HG03039 (cell line): Measurements from ENCODE around the gene BSN.
"Not testable (repeated sequence)": the region's sequence is repeated elsewhere in the genome, so short reads cannot be mapped to it uniquely, and the experiment has no call there.

Experiments used
- ATAC-seq: cut with Tn5 transposase; IDR thresholded peaks from one replicate; pipeline ENCODE4 v1.9.1; 2021; ENCODE audit warnings: mild to moderate bottlenecking, moderate library complexity; ENCODE audit not compliant: unreplicated experiment

Gene BSN

DNA sequence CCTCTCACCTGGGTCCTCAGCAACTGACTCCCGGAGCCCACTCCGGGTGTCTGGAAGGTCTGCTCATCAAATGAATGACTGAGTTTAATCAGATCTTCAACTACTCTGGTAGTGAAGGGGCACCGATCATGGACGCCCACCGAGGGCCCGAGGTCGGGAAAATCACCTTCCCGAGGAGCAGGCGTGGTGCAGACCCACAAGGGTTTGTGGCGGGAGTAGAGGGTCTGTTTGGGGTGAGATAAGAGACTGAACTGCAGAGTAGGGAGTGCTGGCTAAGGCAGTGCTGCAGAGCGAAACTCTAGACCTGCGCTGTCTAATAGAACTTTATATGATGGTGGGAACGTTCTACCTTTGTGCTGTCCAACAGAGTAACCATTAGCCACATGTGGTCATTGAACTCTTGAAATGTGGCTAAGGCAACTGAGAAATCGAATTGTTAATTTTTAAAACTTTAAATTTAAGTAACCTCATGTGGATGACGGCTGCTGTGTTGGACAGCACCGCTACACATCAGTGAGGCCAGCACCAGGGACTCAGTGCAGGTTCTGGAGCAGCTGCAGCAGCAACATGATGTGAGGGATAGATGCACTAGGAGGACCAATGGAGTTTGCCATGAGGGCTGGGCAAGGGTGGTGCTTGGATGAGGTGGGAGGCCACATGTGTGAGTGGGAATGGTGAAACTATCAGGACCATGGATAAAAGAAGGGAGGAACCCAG lies 135.8 kb downstream of the BSN start:
- not testable (repeated sequence) for ATAC-seq

DNA sequence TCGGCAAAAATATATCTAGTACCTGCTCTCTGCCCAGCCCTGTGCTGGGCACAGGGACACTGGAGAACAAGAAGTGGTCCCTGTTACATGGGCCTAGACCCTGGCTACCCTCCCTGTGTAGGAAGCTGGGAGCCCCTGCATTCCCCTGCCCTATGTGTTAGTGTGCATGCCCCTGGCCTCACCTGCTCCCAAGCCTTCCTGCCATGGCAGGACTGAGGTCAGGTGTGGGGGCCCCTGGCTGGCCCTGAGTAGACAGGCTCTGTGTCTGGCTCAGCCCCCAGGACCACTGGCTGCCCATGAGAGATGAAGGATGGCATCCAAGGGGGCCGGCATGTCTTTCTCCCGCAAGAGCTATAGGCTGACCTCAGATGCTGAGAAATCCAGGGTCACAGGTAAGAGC lies 136.6 kb downstream of the BSN start:
- not testable (repeated sequence) for ATAC-seq

DNA sequence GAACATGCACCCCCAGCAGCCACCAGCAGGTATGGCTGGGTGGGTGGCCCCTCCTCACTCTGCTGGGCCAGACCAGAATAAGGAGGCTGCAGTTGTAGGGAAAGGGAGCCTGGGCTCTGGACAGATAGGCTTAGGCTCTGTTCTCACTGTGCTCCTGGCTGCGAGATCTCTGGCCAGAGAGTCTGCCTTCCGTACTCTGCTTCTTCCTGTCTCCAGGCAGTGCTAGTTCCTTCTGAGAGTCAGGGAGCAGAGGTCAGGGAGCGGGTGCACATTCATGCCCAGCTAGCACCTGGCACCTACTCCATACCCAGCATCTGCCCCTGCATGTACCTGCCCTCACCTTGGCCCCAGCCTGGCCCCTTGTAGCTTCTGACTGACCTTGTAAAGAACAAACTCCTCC lies 137.2 kb downstream of the BSN start:
- not testable (repeated sequence) for ATAC-seq

DNA sequence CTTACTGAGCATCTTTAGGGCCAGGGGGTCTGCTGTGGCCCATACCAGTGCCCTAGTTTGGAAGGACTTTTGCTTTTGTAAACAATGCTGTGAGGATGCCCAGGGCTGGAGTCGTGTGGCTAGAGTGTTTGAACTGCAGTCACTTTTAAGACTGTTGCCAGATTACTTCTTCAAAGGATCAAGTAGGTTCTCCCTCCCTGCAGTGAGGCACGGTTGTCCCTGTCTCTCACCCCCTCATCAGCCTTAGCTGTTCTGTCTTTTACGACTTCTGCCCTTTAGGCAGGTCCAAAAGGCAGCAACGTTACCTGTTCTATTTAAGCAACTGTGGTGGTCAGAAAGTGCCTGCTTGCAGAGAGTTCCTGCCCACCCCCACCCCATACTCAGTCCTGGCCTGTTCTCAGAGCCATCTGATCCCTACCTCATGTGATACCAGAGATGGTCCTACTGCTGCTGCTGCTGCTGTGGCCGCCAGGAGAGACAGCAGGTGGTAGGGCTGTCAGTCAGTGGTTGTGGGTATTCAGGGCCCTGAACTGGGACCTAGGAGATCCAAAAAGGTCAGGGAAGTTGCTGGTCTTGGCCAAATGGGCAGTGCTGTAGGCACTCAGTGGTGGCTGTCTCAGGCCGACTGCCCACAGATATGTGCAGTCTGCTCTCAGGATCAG lies 140.3 kb downstream of the BSN start:
- not testable (repeated sequence) for ATAC-seq

DNA sequence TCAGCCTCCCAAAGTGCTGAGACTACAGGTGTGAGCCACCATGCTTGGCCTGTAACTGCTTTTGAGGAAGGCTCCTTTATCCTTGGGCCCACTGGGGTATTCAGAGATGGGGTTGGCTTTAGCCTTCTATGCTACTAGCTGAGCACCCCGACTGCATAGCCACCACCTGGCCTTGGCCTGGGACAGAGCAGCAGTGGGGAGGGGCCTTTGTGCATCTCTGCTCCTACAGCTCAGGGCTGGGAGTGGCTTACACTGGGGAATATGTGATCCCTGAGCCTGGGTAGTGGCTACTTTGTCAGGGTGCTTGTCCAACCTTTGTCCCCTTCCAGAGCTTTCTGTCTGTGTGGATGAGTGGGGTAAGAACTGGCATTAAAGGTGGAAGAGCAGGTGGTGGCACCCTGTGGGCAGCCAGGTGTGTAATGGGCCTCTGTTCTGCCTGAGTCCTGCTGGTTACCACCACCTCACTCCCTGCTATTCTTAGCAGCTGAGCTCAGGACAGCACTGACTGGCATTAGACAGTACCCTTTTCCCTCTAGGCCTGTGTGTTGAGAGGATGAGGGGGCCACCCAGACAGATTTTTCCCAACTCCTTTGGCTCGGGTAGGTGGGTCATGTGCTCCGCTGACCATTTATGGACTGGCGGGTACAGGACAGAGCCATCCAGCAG lies 141.2 kb downstream of the BSN start:
- ATAC-seq: not testable (repeated sequence)

DNA sequence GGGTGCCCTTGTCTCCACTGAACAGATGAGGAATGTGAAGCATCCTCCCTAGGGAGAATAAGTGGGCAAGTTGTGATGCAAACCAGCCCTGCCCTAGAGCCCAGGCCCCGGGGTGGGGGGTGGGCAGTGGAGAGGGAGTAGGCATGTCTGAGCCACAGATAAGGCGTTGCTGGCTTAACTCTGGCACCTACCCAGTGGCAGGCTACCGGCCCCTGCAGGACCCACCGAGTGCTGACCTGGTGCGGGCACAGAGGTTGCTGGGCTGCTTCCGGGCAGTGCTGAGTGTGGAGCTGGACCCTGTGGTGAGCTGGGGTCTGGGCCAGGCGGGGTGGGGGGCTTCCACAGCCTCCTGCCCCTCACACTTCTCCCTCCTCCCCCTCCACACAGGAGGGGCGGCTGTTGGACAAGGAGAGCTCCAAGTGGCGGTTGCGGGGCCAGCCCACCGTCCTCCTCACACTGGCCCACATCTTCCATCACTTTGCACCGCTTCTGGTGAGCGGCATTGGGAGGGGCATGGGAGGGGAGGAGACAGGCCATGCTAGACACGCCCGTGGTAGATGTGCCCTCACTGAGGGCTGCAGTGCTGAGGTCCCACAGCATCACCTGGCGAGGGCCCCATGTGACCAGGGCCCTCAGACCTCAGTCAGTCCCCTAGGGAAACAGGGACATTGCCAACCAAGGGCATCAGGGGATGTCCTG lies 145.2 kb downstream of the BSN start:
- no peak for ATAC-seq

DNA sequence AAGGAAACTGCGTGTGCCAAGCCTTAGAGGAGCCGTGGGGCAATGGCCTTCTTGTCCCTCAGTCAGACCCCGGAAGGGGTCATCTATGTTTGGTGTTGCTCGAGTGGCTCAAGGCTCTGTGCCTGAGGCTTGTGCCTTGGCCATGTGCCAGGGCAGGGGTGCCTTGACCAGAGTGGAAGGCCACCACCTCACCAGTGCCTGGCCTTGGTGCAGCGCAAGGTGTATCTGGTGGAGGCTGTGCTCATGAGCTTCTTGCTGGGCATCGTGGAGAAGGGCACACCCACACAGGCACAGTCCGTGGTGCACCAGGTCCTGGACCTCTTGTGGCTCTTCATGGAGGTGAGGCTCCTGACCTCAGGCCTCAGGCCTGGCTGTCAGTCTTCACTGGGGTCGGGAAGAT lies 145.7 kb downstream of the BSN start:
- ATAC-seq: no peak

DNA sequence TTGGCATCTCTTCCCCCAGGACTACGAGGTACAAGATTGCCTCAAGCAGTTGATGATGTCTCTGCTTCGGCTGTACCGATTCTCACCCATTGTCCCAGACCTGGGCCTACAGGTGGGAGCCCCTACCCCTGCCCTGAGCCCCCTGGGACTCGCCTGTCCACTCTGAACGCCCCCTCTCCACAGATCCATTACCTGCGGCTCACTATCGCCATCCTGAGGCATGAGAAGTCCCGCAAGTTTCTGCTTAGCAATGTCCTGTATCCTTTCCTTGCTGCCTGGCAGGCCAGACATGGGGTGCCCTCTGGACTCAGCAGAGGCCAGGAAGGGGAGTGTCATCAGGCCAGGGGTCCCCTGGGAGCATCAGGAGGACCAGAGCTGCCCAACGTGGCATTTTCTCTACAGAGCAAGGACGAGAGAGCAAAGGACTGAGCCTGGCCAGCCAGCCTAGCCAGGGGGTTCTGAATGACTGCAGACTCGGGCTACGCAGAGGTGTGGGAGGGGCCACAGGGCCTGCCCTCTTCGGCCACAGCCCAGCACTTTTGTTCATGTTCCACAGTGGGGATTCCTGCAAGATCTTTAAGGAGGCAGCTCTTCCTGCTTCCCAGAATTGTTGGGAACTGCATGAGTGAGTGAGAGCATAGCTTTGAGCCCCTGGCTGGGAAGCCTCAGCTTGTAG lies 146.3 kb downstream of the BSN start:
- ATAC-seq: no peak

DNA sequence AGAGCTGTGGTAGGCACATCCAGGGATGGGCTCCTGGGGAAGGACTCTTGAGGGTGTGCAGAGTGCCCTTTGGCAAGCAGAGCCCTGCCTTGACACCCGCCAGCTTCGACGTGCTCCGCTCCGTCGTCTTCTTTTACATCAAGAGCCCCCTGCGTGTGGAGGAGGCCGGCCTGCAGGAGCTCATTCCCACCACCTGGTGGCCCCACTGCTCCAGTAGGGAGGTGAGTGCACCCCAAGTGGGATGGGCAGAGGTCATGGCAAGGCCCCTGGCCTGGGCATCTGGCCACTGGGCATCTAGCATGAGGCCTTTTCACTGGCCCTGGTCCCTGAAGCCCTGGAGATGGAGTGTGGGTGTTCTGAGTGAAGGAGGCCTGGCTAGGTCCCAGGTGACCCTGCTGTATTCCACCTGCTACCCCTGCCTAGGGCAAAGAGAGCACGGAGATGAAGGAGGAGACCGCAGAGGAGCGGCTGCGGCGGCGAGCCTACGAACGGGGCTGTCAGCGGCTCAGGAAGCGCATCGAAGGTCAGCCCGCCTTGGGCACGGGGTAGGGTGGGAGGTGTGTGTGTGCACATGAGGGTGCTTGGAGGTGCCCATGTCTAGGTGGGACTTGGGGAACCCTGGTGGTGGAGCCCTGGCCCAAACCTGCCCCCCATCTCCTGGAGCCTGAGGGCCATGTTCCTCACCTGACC lies 147.3 kb downstream of the BSN start:
- no peak for ATAC-seq

DNA sequence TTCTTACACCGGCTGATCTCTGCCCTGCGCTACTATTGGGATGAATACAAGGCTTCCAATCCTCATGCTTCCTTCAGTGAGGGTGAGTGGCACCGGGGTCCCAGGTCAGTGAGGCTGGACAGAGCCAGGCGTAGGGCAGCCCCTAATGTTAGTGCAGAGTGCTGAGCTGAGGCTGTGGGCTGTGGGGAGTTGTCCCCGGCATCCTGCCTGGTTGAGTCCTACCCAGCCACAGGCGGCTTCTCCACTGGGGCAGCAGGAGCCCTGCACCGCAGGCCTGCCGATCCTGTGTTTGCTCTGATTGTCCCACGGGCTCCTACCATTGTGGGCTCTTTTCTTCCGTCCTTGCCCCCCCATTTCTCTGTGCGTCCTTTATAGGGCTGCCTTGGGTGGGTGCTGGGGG lies 148.4 kb downstream of the BSN start:
- ATAC-seq: no peak

DNA sequence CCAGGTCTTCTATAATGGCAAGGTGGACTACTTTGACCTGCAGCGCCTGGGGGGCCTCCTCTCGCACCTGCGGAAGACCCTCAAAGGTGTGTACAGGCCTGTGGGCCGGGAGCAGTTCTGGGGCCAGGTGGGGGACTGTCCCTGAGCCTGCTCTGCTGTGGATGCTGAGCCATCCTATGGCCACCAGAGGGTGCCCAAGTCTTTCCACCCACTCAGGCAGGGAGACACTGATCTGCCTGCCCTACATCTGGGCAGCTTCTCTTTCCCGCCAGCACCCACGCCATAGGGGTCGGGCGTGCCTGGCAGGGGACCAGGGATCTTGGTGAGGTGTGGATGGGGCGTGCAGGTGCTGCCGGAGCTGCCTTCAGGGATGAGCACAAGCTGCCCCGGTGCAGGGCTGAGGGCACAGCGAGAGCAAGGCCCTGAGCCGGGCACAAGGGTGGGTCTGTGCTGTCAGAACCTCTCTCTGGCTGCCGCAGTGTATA lies 149.2 kb downstream of the BSN start:
- ATAC-seq: no peak

DNA sequence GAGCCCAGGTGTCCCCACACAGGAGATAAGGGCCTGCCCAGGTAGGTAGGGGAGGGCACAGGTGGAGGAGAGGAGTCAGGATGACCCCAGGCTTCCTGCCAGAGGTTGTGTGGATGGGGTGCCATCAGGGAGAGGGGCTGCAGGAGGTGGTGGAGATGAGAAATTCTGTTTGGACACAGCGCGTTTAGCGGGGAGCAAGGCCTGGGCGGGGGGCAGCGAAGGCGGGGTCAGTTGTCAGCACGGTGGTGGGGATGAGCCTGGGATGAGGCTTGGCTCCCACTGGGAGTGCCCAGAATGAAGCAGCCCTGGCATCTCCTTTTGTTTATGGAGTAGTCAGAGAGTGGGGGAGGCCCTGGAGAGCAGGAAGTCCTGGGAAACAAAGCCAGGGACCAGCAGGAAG lies 149.7 kb downstream of the BSN start:
- no peak for ATAC-seq

DNA sequence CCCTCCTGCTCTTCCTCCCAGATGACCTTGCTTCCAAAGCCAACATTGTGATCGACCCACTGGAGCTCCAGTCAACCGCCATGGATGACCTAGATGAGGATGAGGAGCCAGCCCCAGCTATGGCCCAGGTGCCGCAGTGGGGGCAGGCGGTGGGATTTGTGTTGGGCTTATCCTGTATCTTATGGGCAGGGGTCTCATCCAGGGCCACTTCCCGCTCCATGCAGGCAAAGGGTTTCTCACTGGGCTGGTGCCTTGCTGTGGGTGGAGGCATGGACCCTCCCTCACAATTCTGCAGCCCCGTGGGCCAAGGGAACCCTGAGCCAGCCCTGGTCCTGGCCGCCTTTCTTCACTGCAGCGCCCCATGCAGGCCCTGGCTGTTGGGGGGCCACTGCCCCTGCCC lies 150.4 kb downstream of the BSN start:
- ATAC-seq: no peak

DNA sequence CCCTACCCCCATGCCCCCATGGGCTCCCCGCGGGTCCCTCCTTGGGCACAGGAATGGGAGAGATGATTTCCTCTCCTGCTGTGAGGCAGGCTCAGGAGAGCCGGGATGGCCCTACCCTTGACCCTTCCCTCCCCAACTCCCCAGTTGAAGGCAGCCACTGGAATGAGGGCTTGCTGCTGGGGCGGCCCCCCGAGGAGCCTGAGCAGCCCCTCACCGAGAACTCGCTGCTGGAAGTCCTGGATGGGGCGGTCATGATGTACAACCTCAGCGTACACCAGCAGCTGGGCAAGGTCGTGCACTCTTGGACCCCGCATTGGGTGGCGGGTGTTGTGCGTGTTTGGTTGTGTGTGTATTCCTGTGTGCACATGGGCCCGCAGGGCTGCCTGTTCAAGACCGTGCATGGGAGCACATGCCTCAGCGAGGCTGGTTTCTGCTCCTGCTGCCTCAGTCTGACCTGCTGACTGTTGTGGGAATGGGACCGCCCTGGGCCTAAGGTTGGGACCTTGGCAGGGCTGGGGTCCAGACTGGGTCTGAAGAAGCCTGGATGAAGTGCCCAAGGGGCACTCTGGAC lies 151.2 kb downstream of the BSN start:
- no peak for ATAC-seq

DNA sequence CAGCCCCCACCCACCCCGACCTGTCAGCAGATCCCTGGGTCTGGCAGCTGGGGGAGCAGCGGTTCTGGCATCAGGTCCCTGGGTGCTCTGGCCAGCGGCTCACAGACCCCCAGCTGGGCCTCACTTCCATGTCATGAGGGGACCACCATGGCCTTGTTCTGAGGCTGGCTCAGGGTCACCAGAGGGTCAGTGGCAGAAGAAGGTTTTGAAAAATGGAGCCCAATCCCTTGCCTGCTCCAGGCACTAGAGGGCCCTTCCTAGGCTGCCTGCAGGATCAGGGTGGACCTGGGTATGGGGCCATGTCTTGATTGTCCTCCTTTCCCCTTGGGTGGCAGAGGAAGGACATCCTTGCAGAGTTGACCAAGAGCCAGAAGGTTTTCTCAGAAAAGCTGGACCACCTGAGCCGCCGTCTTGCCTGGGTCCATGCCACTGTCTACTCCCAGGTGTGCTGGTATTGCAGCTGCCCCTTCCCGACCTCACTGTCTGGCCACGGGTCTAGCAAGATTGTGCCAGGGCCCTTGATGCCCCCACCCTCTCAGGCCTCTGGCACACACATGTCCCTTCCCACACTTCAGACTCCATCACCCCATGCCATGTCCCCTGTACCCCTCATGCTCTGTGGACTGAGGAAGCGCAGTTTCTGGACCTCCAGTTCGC lies 152.3 kb downstream of the BSN start:
- no peak for ATAC-seq

DNA sequence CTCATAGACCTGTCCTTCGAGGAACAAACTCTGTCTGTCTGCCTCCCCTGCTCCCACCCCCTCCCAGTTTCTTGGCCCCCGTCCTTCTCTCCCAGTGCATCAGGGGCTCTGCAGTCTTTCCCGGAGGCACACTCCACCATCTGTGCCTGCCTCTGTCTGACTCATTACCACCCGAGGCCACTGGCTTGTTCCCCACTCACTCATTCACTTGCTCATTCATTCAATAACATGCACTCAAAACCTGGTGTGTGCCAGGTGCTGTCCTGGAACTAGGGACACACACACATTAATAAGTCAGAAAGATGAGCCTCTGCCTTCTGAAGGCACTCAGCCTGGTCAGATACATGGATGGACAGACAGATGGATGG lies 152.8 kb downstream of the BSN start:
- no peak for ATAC-seq

DNA sequence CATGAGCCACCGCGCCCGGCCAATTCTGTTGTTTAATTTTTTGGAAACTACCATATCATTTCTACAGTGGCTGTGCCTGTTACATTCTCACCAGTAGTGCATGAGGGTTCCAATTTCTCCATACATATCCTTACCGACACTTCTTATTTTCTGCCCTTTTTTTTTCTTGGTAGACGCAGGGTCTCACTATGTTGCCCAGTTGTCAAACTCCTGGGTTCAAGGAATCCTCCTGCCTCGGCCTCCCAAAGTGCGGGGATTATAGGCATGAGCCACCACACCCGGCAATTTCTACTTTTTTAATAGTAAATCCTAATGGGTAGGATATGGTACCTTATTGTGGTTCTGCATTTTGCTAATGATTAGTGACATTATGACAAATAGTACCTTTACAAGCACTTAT lies 155.6 kb downstream of the BSN start:
- ATAC-seq: no peak

DNA sequence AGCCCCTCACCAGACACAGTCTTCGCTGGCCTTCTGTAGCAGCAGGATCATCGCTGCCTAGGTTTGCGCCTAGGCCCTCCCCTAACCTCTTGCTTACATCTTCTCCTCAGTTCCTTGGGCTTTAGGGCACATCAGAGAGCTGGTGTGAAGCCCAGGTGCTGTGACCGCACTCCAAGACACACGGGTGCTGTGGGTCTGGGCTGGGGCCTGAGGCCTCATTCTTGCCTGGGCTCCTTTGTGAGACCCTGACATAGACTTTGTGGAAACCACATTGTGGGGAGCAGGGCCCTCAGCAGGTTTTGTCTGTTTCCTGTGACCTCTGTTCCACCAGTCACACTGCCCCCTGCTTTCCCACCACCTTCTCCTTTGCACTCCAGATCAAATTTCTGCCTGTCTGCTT lies 157.2 kb downstream of the BSN start:
- no peak for ATAC-seq

DNA sequence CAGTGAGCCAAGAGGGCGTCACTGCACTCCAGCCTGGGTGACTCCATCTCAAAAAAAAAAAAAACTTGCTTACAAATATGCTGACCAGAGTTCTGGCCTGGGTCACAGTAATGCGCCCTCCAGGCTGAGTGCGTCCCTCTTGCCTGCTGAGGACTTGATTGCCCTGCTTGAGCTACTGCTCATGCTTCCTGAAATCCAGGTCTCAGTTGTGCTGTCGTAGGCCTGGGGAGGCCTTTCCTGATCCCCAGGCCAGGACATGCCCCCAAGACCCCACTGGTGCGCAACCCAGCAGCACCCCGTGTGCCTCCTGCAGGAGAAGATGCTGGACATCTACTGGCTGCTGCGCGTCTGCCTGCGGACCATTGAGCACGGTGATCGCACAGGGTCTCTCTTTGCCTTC lies 157.9 kb downstream of the BSN start:
- no peak for ATAC-seq
